Measurements from ENCODE around the gene KDM6A.
"Not testable (repeated sequence)": the region's sequence is repeated elsewhere in the genome, so short reads cannot be mapped to it uniquely, and the experiment has no call there.

The KDM6A gene

GRCh38 chrX:44989995-44990770, 117.2 kb downstream of the KDM6A start:
- Histone ChIP-seq H3K27ac (ENCODE audit: low read depth, low read length) (no peak overlapping the region), H3K9ac (ENCODE audit: low read depth, low read length) (no peak overlapping the region), H3K4me3 (ENCODE audit: low read length) (no peak overlapping the region), H3K9me3 (ENCODE audit: insufficient read depth, low read depth, low read length) (no peaks in the 10 kb centered on the region), H3K4me1 (ENCODE audit: insufficient read depth, low read length) (no peaks in the 10 kb centered on the region), H3K27me3 (ENCODE audit: insufficient read depth, low read length) (no peaks in the 10 kb centered on the region), H3K36me3 (ENCODE audit: insufficient read depth, low read length) (peaks cover 7% of the 10 kb centered on the region; the same call in 1 of the 2 replicates)
- 96% methylated on average over 11 of the region's 16 CpGs for WGBS

GRCh38 chrX:44992775-44993174, 119.8 kb downstream of the KDM6A start:
- Histone ChIP-seq H3K4me1 (ENCODE audit: insufficient read depth, low read length) (no peaks in the 10 kb centered on the region), H3K36me3 (ENCODE audit: insufficient read depth, low read length) (peaks cover 7% of the 10 kb centered on the region; the same call in 1 of the 2 replicates), H3K27ac (ENCODE audit: low read depth, low read length) (no peak overlapping the region), H3K9me3 (ENCODE audit: insufficient read depth, low read depth, low read length) (no peaks in the 10 kb centered on the region), H3K27me3 (ENCODE audit: insufficient read depth, low read length) (no peaks in the 10 kb centered on the region), H3K4me3 (ENCODE audit: low read length) (no peak overlapping the region), H3K9ac (ENCODE audit: low read depth, low read length) (no peak overlapping the region)
- 100% methylated on average over 2 of the region's 2 CpGs for WGBS

- no peak overlapping the region for H3K27ac ChIP-seq (ENCODE audit: low read depth, low read length)
- no peaks in the 10 kb centered on the region for H3K27me3 ChIP-seq (ENCODE audit: insufficient read depth, low read length)
- peaks cover 1% of the 10 kb centered on the region; the same call in 1 of the 2 replicates for H3K4me1 ChIP-seq (ENCODE audit: insufficient read depth, low read length)
- no peak overlapping the region for H3K4me3 ChIP-seq (ENCODE audit: low read length)
- WGBS = 96% methylated on average over 2 of the region's 2 CpGs
- no peaks in the 10 kb centered on the region for H3K9me3 ChIP-seq (ENCODE audit: insufficient read depth, low read depth, low read length)
- no peak overlapping the region for H3K9ac ChIP-seq (ENCODE audit: low read depth, low read length)
- 0 out of 2 replicates have a peak, but pooled peaks cover 3% of the 10 kb centered on the region for H3K36me3 ChIP-seq (ENCODE audit: insufficient read depth, low read length)
Measured at GRCh38 chrX:44996277-44996676, 123.3 kb downstream of the KDM6A start.

- H3K9ac ChIP-seq (ENCODE audit: low read depth, low read length) = no peak overlapping the region
- H3K36me3 ChIP-seq (ENCODE audit: insufficient read depth, low read length) = 0 out of 2 replicates have a peak, but pooled peaks cover 3% of the 10 kb centered on the region
- peaks cover 12% of the 10 kb centered on the region for H3K4me1 ChIP-seq (ENCODE audit: insufficient read depth, low read length)
- no peaks in the 10 kb centered on the region for H3K27me3 ChIP-seq (ENCODE audit: insufficient read depth, low read length)
- no peak overlapping the region for H3K4me3 ChIP-seq (ENCODE audit: low read length)
- H3K9me3 ChIP-seq (ENCODE audit: insufficient read depth, low read depth, low read length) = no peaks in the 10 kb centered on the region
- whole genome bisulfite sequencing = 89% methylated on average over 9 of the region's 10 CpGs
- H3K27ac ChIP-seq (ENCODE audit: low read depth, low read length) = no peak overlapping the region
Measured at GRCh38 chrX:44997282-44997812, 124.4 kb downstream of the KDM6A start.

DNA sequence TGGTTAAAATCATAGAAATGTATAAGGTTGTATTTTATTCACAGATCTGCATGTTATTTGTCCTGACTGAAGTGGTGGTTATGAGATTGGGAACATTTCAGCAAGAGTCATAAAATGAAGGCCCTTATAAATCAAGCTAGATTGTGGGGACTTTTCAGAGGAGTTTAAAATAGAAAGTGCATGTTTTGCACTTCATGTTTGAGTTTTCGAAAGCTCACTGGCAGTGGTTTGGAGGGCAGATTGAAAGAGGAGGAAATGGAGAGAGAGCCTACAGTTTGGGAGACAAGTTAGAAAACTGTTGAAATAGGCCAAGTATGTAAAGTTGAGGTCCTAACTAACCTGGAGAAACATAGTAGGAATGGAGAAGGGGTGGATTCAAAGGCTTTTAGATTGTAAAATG, 124.9 kb downstream of the KDM6A start:
- Histone ChIP-seq H3K4me1 (ENCODE audit: insufficient read depth, low read length) (peaks cover 13% of the 10 kb centered on the region), H3K4me3 (ENCODE audit: low read length) (no peak overlapping the region), H3K36me3 (ENCODE audit: insufficient read depth, low read length) (0 out of 2 replicates have a peak, but pooled peaks cover 3% of the 10 kb centered on the region), H3K27ac (ENCODE audit: low read depth, low read length) (no peak overlapping the region), H3K9ac (ENCODE audit: low read depth, low read length) (no peak overlapping the region), H3K27me3 (ENCODE audit: insufficient read depth, low read length) (no peaks in the 10 kb centered on the region), H3K9me3 (ENCODE audit: insufficient read depth, low read depth, low read length) (no peaks in the 10 kb centered on the region)
- WGBS = 93% methylated on average over 1 of the region's 1 CpG

GRCh38 chrX:44999237-44999636, 126.2 kb downstream of the KDM6A start:
- not testable (repeated sequence) for H3K9ac ChIP-seq (ENCODE audit: low read depth, low read length); H3K27me3 ChIP-seq (ENCODE audit: insufficient read depth, low read length); H3K9me3 ChIP-seq (ENCODE audit: insufficient read depth, low read depth, low read length); H3K4me3 ChIP-seq (ENCODE audit: low read length); H3K27ac ChIP-seq (ENCODE audit: low read depth, low read length); H3K36me3 ChIP-seq (ENCODE audit: insufficient read depth, low read length)
- peaks cover 13% of the 10 kb centered on the region for H3K4me1 ChIP-seq (ENCODE audit: insufficient read depth, low read length)
- 96% methylated on average over 8 of the region's 8 CpGs for WGBS

DNA sequence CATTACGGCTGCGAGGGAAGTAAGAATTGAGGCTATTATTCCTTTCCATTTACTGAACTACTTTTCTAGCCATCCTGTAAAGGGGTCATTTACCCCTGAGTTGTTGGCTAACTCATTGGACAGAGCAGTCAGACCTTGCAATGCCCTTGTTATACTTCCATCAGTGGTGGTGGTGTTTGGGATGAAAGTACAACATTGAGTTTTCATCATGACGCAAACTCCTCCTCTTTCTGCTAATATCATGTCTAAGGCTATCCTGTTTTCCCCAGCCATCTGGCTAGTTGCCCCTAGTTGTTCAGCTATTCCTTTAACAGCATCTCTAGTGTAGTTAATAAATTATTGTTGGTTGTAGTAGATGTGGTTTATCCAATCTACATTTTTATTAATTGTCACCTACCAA, 126.9 kb downstream of the KDM6A start:
- H3K4me3 ChIP-seq (ENCODE audit: low read length); H3K9me3 ChIP-seq (ENCODE audit: insufficient read depth, low read depth, low read length); H3K36me3 ChIP-seq (ENCODE audit: insufficient read depth, low read length); H3K9ac ChIP-seq (ENCODE audit: low read depth, low read length); H3K27ac ChIP-seq (ENCODE audit: low read depth, low read length); H3K27me3 ChIP-seq (ENCODE audit: insufficient read depth, low read length): not testable (repeated sequence)
- whole genome bisulfite sequencing = 93% methylated on average over 2 of the region's 3 CpGs
- peaks cover 13% of the 10 kb centered on the region for H3K4me1 ChIP-seq (ENCODE audit: insufficient read depth, low read length)

GRCh38 chrX:45001048-45001447, 128.1 kb downstream of the KDM6A start:
- no peaks in the 10 kb centered on the region for H3K27me3 ChIP-seq (ENCODE audit: insufficient read depth, low read length)
- no peaks in the 10 kb centered on the region for H3K9me3 ChIP-seq (ENCODE audit: insufficient read depth, low read depth, low read length)
- WGBS = 77% methylated on average over 3 of the region's 4 CpGs
- no peaks in the 10 kb centered on the region for H3K36me3 ChIP-seq (ENCODE audit: insufficient read depth, low read length)
- H3K4me1 ChIP-seq (ENCODE audit: insufficient read depth, low read length) = peaks cover 13% of the 10 kb centered on the region
- no peak overlapping the region for H3K4me3 ChIP-seq (ENCODE audit: low read length)
- H3K27ac ChIP-seq (ENCODE audit: low read depth, low read length) = no peak overlapping the region
- H3K9ac ChIP-seq (ENCODE audit: low read depth, low read length) = no peak overlapping the region

GRCh38 chrX:45003085-45003484, 130.1 kb downstream of the KDM6A start:
- 83% methylated on average over 4 of the region's 4 CpGs for WGBS

DNA sequence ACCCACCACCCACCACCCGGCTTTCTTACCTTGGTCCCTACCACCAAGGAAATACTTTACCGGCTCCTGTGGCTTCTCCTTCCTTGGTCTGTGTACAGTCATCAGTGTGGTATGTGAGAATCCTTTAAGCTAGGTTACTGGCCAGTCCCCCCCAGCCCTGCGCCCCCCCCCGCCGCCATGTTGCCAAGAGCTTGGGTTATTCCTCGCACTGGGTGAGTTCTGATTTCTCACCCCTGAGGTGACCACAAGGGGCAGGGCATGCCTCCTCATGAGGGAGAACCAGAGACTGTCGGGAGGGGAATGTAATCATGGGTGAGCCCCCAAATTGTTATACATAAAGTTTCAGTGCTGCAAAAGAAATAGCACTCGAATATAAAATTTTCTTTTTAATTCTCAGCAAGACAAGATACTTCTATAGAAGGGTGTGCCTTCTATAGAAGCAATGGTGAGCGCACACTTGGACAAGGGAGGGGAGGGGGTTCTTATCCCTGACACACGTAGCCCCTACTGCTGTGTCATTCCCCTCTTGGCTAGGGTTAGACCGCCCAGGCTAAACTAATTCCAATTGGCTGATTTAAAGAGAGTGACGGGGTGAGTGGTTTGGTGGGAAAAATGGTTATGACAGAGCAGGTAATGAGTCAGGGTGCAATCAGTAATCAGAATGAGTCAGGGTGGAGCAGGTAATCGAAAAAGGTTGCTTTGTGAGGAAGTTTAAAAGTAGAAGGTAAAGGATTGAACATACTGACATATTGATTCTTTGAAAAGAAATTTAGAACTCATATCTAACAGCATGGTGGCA, 133.2 kb downstream of the KDM6A start:
- H3K4me3 ChIP-seq (ENCODE audit: low read length) = no peak overlapping the region
- H3K9me3 ChIP-seq (ENCODE audit: insufficient read depth, low read depth, low read length) = no peaks in the 10 kb centered on the region
- peaks cover 28% of the 10 kb centered on the region for H3K4me1 ChIP-seq (ENCODE audit: insufficient read depth, low read length)
- no peaks in the 10 kb centered on the region for H3K27me3 ChIP-seq (ENCODE audit: insufficient read depth, low read length)
- WGBS = 96% methylated on average over 10 of the region's 13 CpGs
- H3K27ac ChIP-seq (ENCODE audit: low read depth, low read length) = no peak overlapping the region
- no peak overlapping the region for H3K9ac ChIP-seq (ENCODE audit: low read depth, low read length)
- peaks cover 7% of the 10 kb centered on the region; the same call in 1 of the 2 replicates for H3K36me3 ChIP-seq (ENCODE audit: insufficient read depth, low read length)

More at GRCh38 chrX:45003085-45003484, 130.1 kb downstream of the KDM6A start:
- Histone ChIP-seq H3K27me3 (ENCODE audit: insufficient read depth, low read length) (no peaks in the 10 kb centered on the region), H3K9ac (ENCODE audit: low read depth, low read length) (no peak overlapping the region), H3K4me3 (ENCODE audit: low read length) (no peak overlapping the region), H3K36me3 (ENCODE audit: insufficient read depth, low read length) (no peaks in the 10 kb centered on the region), H3K9me3 (ENCODE audit: insufficient read depth, low read depth, low read length) (no peaks in the 10 kb centered on the region), H3K4me1 (ENCODE audit: insufficient read depth, low read length) (peaks cover 18% of the 10 kb centered on the region), H3K27ac (ENCODE audit: low read depth, low read length) (no peak overlapping the region)

GRCh38 chrX:45007598-45007997, 134.6 kb downstream of the KDM6A start:
- WGBS = 91% methylated on average over 2 of the region's 3 CpGs
- no peak overlapping the region for H3K4me3 ChIP-seq (ENCODE audit: low read length)
- H3K27ac ChIP-seq (ENCODE audit: low read depth, low read length) = no peak overlapping the region

More at GRCh38 chrX:45007598-45007997, 134.6 kb downstream of the KDM6A start:
- Histone ChIP-seq H3K36me3 (ENCODE audit: insufficient read depth, low read length) (peaks cover 11% of the 10 kb centered on the region; the same call in 1 of the 2 replicates), H3K9me3 (ENCODE audit: insufficient read depth, low read depth, low read length) (no peaks in the 10 kb centered on the region), H3K4me1 (ENCODE audit: insufficient read depth, low read length) (peaks cover 15% of the 10 kb centered on the region; the same call in 1 of the 2 replicates), H3K9ac (ENCODE audit: low read depth, low read length) (no peak overlapping the region), H3K27me3 (ENCODE audit: insufficient read depth, low read length) (no peaks in the 10 kb centered on the region)
